Activated CD4-positive, alpha-beta T cell treated with anti-CD3 and anti-CD28 coated beads, Interleukin-2, amount 50 U/mL, for 1 hour (primary cell): Measurements from ENCODE around the gene MICU2.

Experiments
- DNase-seq: peaks from one replicate; pipeline ENCODE4 v3.0.0-alpha.2; 2020

The MICU2 gene

DNA sequence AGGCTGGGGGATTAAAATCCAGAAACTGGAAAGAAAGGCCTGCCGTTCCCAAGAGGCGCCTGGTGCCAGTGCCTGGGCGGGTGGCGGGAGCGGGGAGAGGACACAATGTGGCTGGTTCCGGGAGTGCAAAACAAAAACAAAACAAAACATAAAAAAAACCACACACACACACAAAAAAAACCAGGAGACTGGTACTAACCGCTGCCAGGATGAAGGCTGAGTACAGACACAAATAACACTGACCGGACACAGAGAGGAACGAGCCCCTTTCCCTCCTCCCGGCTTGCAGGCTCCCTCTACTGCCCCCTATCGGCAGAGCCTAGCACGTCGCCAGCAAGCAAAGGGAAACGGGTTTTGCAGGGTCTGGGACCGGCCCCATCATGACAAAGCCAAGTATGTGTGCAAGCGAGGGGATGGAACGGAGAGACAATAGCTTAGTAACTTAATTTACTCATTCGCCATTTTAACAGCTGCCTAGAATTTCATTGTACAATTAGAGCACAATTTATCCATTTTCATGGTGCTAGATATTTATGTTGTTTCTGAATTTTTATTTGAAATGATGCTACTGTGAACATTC, 127.0 kb downstream of the MICU2 start:
- DNase-seq: peak; percentile 72

DNA sequence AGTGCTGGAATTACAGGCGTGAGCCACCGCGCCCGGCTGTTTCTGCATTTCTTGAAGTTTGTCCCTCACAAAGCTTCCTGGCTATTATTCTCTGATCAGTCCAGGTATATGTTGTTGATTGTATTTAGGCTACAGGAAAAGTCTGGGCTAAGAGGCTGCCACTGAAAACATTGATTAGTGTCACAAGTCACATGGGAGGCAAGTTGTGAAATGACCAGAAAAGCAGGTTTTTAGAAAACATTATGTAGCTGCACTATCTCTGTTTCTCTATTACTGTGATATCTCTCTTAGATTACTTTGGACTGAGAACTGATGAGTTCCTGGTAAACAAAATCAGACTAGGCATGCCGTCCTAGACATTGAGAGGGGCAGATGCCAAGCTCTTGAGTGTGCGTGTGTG, 128.9 kb downstream of the MICU2 start:
- DNase-seq: no peak

DNA sequence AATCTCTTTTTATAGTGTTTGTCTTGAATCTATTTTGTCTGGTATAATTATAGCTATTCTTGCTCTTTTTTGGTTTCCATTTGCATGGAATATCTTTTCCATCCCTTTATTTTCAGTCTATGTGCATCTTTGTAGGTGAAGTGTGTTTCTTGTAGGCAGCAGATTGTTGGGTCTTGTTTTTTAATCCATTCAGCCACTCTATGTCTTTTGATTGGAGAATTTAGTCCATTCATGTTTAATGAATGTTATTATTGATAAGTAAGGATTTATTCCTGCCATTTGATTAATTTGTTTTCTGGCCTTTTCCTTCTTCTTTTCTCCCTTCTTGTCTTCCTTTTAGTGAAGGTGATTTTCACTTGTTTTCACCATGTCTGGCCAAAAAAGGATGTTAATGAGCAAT, 133.2 kb downstream of the MICU2 start:
- no peak for DNase-seq

DNA sequence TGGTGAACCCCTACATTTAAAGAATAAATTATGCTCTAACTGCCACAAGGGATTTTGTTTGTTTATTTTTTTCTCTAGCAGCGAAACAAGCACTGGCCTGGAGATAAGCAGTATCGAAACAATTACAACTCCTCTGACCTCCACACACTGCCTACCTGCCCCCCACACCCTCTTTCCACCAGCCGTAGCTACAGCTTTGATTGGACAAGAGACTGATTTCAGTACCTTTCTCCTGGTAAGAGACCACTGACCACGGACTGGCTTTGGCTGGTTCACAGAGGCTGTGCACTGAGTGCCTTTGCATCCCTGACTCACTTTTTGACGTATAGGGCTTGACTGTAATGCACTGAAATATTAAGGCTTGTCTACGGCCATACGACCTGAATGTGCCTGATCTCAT, 137.4 kb downstream of the MICU2 start:
- no peak for DNase-seq

DNA sequence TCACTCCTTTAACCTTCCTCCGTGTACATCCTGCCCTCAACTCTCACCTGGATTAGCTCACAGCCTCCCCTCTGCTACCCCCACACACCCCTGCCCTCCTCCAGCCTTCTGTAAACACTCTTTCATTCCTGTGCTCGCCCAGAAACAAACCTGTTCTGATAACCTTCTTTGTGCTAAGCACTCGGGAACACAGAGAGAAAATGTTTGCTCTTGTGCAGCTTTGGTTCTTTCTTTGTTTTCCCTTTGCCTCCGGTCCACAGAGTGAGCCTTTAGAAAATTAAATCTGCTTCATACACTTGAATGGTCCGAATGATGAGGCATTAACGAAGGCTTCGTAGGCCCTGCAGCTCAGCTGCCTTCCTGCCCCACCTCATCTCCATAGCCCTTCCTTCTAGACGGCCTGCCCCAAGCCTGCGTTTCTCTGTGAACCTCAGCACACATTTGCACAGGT, 138.2 kb downstream of the MICU2 start:
- DNase-seq: no peak

DNA sequence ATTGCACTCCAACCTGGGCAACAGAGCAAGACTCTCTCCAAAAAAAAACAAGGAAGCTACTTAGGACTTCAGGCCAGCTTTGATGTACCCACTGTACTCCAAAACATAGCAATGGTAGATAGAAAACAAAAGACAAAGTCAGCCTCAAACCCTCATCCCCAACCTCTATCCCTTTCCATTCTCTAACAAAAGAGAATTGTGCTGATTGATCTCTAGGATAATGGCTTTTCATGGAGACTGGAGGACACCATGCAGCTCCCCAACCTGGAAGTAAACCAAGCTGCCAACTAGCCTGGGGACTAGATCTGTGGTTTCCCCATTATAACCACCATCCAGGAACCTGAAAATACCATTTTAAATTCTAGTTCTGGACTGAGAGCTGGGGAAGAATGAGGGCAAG, 140.5 kb downstream of the MICU2 start:
- DNase-seq: no peak

DNA sequence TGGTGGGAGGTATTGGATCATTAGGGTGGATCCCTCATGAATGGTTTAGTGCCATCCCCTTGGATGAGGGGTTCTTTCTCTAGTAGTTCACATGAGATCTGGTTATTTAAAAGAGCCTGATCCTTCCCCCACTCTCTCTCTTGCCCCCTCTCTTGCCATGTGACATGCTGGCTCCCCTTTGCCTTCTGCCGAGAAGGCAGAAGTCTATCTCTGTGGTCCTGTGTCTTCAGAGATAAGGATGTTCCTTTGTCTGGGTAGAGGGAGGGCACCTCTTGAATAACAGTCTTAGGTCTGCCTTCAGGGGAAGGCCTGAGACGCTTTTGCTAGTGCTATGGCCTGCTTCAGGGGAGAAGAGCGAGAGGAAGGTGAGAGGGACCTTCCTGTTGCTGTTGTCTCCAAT, 142.8 kb downstream of the MICU2 start:
- no peak for DNase-seq

DNA sequence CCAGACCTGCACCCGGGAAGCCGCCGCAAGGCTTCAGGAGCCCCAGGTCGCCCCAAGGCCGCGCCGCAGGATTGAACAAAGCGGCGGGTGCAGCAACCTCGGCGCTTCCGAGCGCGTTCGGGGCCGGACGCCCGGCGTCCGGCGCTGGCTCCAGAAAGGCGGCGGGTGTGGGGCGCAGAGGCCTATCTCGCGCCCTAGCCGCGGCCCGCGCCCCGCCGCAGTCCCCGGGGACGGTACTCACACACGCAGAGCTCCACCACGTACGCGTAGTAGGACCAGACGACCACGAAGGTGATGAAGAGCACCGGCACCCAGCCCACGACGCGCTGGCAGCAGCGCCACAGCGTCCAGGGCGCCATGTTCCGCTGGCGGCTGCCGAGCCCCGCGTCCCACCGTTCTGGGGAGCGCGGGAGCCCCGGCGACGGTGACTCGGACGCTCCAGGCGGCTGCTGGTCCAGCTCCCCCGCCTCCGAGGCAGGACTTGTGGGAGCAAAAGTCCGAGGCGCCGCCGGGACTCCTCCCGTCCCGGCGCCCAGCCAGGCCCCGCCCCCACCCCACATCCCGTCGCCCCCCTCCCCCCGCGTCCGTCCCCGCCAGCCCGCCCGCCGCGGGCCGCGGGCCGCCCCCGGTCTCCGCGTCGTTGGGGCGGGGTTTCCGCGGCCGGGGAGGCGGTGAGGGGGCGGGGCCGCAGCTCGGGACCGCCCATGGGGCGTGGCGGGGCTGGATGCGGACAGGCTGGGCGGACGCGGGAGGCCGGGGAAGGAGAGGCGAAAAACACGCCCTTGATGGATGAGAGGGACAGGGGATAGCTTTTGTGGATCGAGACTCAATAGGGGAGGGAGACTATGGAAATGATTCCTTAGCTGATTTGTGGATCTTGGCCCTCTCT, 144.9 kb downstream of the MICU2 start, which contains the start of gene ZDHHC20:
Gene ZDHHC20 (minus strand): TSS at position 491 of the 889 bp plus-strand sequence. CDS start 132 bp downstream, at position 359.
- DNase-seq: peak; percentile 87

- peak; percentile 41 for DNase-seq
Observed at GRCh38 chr13:21458451-21458812, 145.5 kb downstream of the MICU2 start.

DNA sequence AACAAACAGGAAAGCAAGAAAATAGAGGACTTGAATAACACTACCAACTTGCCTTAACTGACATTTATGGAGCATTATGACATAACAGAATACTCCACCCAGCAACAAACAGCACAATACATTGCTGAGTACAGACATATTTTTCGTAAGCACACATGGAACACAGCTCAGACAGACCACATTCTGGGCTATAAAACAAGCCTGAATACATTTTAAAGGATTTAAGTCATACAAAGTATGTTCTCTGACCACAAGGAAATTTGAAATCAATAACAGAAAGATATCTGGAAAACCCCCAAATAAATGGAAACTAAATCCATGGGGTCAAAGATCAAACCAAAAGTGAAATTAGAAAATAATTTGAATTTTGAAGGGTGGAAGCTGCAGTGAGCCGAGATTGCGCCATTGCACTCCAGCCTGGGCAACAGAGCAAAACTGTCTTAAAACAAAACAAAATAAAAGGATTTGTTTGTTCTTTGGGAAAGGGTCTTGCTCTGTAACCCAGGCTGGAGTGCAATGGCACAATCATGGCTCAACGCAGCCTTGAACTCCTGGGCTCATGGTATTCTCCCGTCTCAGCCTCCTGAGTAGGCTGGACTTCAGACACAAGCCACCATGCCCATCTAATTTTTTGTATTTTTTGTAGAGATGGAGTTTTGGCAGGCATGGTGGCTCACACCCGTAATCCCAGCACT, 150.4 kb downstream of the MICU2 start:
- DNase-seq: no peak

DNA sequence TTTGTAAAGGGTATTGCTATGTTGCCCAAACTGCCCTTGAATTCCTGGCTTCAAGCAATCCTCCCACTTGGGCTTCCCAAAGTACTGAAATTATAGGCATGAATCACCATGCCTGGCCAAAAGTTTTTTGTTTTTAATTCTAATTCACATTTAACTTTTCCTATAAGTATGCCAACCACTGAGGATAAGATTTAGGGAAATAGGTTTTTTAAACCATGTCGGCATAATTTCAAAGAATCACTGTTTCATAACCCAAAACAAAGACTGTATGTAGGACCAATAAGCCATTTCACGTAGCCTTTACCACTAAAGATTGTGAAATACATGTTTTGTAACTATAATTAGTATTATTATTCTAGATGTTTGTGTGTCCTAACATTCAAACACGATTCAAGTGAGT, 153.0 kb downstream of the MICU2 start:
- DNase-seq: no peak

DNA sequence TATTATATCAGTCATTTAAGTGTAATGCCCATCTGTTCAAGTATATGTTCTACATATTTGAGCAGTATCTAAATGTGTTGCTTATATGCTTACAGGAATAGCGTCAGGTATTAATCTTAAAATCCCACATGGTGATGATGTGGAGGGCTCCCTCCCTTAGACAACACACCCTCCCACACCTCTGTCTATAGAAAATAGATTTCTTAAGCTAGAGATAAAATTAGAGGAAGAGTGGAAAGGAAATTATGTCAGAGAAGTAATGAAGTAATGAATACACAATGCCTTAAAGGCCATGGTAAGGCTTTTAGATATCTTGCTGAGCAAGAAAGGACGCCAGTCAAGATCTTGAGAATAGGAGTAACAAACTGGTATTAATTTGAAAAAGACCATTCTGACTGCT, 157.3 kb downstream of the MICU2 start:
- DNase-seq: no peak

- DNase-seq: no peak
Observed at GRCh38 chr13:21445759-21446158, 158.2 kb downstream of the MICU2 start.

DNA sequence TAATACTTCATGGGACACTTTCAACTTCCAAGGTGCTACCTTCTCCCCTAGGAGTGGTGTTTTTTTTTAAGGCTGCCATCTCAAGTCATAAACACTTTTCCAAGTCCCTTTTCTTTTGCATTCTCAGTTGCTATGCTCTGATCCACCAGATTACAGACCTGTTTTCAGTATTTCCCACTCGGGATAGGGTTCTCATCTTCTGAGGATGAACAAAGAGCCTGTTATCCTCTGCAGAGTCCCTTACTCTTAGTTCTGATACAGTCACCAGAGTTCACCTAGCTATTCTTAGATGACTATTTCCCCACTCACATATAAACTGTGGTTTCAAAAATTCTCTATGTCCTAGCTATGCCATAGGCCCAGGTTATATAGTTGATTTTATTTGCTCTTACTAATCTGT, 160.8 kb downstream of the MICU2 start:
- DNase-seq: no peak
